Measurements from ENCODE around the gene OLFML3.

Gene OLFML3

GRCh38 chr1:113938192-113938591 is 41.1 kb upstream of the OLFML3 start:
- no peaks in the 10 kb centered on the region for H3K9me3 ChIP-seq (ENCODE audit: insufficient read depth, low read length)
- no peak overlapping the region for H3K27ac ChIP-seq (ENCODE audit: low read depth, low read length)
- H3K4me3 ChIP-seq (ENCODE audit: insufficient read depth, low read length, poor library complexity, severe bottlenecking) = no peak overlapping the region
- H3K4me2 ChIP-seq (ENCODE audit: low read depth, low read length, poor library complexity, severe bottlenecking) = no peak overlapping the region
- H3K27me3 ChIP-seq (ENCODE audit: low read length) = no peaks in the 10 kb centered on the region
- H3K79me2 ChIP-seq (ENCODE audit: insufficient read depth, low read length) = peaks cover 81% of the 10 kb centered on the region
- peaks cover 8% of the 10 kb centered on the region; the same call in 1 of the 2 replicates for H4K20me1 ChIP-seq (ENCODE audit: low read depth, low read length)
- no peak overlapping the region for H2AFZ ChIP-seq (ENCODE audit: low read depth, low read length, severe bottlenecking)
- H3K9ac ChIP-seq (ENCODE audit: low read length) = no peak overlapping the region
- no peaks in the 10 kb centered on the region; the same call in 1 of the 2 replicates for H3F3A ChIP-seq (ENCODE audit: insufficient read depth)
- H3K36me3 ChIP-seq (ENCODE audit: low read length) = peaks cover 18% of the 10 kb centered on the region
- TF ChIP-seq EZH2phosphoT487 (conservative IDR thresholded peaks at IDR 0.05; ENCODE audit: low read length) (no peak), CTCF (IDR thresholded peaks at IDR 0.05; ENCODE audit: insufficient read depth, low read length, poor library complexity, severe bottlenecking) (no peak)
- H3K9me2 ChIP-seq (replicated peaks; ENCODE audit: insufficient read depth, low read length) = no peaks in the 10 kb centered on the region

GRCh38 chr1:113940365-113941244 is 38.7 kb upstream of the OLFML3 start:
- H3F3A ChIP-seq (ENCODE audit: insufficient read depth) = peaks cover 2% of the 10 kb centered on the region; the same call in 1 of the 2 replicates
- peaks cover 77% of the 10 kb centered on the region for H3K79me2 ChIP-seq (ENCODE audit: insufficient read depth, low read length)
- no peak overlapping the region for H2AFZ ChIP-seq (ENCODE audit: low read depth, low read length, severe bottlenecking)
- peaks cover 8% of the 10 kb centered on the region; the same call in 1 of the 2 replicates for H4K20me1 ChIP-seq (ENCODE audit: low read depth, low read length)
- no peak overlapping the region for H3K4me2 ChIP-seq (ENCODE audit: low read depth, low read length, poor library complexity, severe bottlenecking)
- peaks cover 30% of the 10 kb centered on the region for H3K36me3 ChIP-seq (ENCODE audit: low read length)
- H3K27ac ChIP-seq (ENCODE audit: low read depth, low read length) = no peak overlapping the region
- no peak overlapping the region for H3K9ac ChIP-seq (ENCODE audit: low read length)
- H3K9me2 ChIP-seq (replicated peaks; ENCODE audit: insufficient read depth, low read length) = no peaks in the 10 kb centered on the region
- no peaks in the 10 kb centered on the region for H3K9me3 ChIP-seq (ENCODE audit: insufficient read depth, low read length)
- H3K4me3 ChIP-seq (ENCODE audit: insufficient read depth, low read length, poor library complexity, severe bottlenecking) = no peak overlapping the region
- H3K27me3 ChIP-seq (ENCODE audit: low read length) = no peaks in the 10 kb centered on the region
- no peak for TF ChIP-seq CTCF (IDR thresholded peaks at IDR 0.05; ENCODE audit: insufficient read depth, low read length, poor library complexity, severe bottlenecking)
- no peak for TF ChIP-seq EZH2phosphoT487 (conservative IDR thresholded peaks at IDR 0.05; ENCODE audit: low read length)

GRCh38 chr1:113941245-113941559 is 38.1 kb upstream of the OLFML3 start:
- Histone ChIP-seq H3K36me3 (ENCODE audit: low read length) (peaks cover 30% of the 10 kb centered on the region), H4K20me1 (ENCODE audit: low read depth, low read length) (peaks cover 8% of the 10 kb centered on the region; the same call in 1 of the 2 replicates)

More at GRCh38 chr1:113941245-113941559, 38.1 kb upstream of the OLFML3 start:
- no peak overlapping the region for H2AFZ ChIP-seq (ENCODE audit: low read depth, low read length, severe bottlenecking)
- no peaks in the 10 kb centered on the region for H3K9me3 ChIP-seq (ENCODE audit: insufficient read depth, low read length)
- H3K9me2 ChIP-seq (replicated peaks; ENCODE audit: insufficient read depth, low read length) = no peaks in the 10 kb centered on the region
- H3K27ac ChIP-seq (ENCODE audit: low read depth, low read length) = no peak overlapping the region
- H3K4me2 ChIP-seq (ENCODE audit: low read depth, low read length, poor library complexity, severe bottlenecking) = no peak overlapping the region
- peaks cover 77% of the 10 kb centered on the region for H3K79me2 ChIP-seq (ENCODE audit: insufficient read depth, low read length)
- peaks cover 7% of the 10 kb centered on the region; the same call in 1 of the 2 replicates for H3F3A ChIP-seq (ENCODE audit: insufficient read depth)
- no peak overlapping the region for H3K4me3 ChIP-seq (ENCODE audit: insufficient read depth, low read length, poor library complexity, severe bottlenecking)
- no peak overlapping the region for H3K9ac ChIP-seq (ENCODE audit: low read length)
- TF ChIP-seq CTCF (IDR thresholded peaks at IDR 0.05; ENCODE audit: insufficient read depth, low read length, poor library complexity, severe bottlenecking) (no peak), EZH2phosphoT487 (conservative IDR thresholded peaks at IDR 0.05; ENCODE audit: low read length) (no peak)
- H3K27me3 ChIP-seq (ENCODE audit: low read length) = no peaks in the 10 kb centered on the region
